AG09319 (cell line): ENCODE measurements around the gene CXCL12.

ENCODE experiments used
- DNase-seq: peaks from one replicate; pipeline ENCODE4 v3.0.0-alpha.2; 2010; ENCODE audit warnings: low read depth; ENCODE audit errors: extremely low read depth
- TF ChIP-seq, protein P1 (sequence below): IDR thresholded peaks from 2 replicates; pipeline ENCODE4 v1.5.1; 2011; ENCODE audit warnings: low read depth, mild to moderate bottlenecking, inconsistent platforms, low read length, moderate library complexity

The CXCL12 gene

DNA sequence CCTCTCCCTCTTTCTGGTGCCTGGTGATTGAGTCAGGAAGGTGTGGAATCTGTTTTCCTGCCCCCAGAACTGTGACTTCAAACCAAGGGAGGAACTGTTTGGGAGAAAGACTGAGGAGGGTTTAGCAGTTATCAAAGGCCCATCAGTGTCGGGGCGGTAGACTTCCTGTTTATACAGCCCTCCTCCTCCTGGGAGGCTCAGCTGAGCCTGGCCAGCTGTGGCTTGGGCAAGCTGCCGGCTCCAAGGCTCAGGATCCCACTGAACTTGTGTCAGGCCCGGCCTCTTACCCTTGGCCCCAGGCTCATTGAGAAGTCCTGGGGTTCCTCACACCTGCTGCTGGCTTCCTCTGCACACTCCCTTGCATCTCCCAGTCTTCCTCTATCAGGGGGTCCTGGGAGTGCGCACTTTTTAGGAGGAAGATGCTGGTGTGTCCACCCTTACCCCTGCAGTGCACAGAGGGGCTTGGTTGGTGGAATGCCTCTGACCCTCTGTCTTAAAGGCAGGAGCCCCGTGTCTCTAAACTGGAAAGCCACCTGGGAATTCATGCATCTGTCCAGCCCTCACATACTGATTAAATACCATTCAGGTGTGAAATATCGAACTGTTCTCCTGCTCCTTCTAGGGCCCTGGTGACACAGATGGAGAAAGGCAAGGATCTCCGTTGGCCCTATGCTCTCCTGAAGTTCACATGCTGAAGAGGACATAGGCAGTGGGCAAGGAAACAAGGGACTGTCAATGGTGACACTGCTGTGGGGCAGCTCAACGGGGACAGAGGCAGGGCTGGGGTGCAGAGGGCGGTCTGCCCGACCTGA, 32.4 kb downstream of the CXCL12 start:
- TF ChIP-seq, protein P1, sequence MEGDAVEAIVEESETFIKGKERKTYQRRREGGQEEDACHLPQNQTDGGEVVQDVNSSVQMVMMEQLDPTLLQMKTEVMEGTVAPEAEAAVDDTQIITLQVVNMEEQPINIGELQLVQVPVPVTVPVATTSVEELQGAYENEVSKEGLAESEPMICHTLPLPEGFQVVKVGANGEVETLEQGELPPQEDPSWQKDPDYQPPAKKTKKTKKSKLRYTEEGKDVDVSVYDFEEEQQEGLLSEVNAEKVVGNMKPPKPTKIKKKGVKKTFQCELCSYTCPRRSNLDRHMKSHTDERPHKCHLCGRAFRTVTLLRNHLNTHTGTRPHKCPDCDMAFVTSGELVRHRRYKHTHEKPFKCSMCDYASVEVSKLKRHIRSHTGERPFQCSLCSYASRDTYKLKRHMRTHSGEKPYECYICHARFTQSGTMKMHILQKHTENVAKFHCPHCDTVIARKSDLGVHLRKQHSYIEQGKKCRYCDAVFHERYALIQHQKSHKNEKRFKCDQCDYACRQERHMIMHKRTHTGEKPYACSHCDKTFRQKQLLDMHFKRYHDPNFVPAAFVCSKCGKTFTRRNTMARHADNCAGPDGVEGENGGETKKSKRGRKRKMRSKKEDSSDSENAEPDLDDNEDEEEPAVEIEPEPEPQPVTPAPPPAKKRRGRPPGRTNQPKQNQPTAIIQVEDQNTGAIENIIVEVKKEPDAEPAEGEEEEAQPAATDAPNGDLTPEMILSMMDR: no peak
- DNase-seq: no peak

- DNase-seq: no peak
- TF ChIP-seq, protein P1: no peak
Measured at GRCh38 chr10:44348496-44348895, 36.4 kb downstream of the CXCL12 start.

DNA sequence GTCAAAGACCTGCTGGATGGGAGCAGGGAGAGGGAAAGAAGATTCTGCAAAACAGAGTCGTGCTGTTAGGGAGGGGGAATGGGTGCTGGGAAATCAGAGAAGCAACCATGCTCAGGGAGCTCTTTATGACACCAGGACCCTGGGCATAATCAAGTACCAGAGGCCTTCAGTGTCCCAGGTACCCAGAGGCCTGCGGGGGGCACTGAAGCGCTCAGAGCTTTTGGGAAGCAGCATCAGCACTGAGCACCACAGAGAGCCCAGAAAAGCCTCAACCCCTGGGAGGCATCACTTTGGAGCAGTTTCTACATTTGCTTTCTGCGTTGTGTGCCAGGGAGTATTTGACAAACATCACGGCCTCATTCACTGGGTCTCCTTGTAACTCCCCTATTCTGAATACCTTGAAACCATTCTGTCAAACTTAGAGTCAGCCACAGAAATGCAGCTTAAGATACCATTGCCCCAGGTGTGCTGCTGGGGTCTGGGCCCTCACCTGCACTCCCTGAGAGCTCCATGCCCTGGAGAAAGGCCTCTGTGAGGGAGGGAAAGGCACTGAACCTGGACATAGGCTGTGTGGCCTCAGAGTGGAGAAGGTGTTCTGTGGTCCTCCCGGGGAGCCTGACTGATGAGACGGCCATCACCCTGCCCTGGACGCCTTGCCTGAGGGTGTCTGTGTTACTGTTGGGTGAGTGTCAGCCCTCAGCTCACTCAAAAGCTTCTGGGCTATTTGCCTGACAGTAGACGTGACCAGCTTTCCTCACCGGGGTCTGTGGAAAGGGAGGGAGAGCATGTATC, 37.1 kb downstream of the CXCL12 start:
- no peak for DNase-seq
- TF ChIP-seq, protein P1: no peak

- DNase-seq: no peak
- TF ChIP-seq, protein P1: no peak
Measured at GRCh38 chr10:44344727-44345126, 40.2 kb downstream of the CXCL12 start.

DNA sequence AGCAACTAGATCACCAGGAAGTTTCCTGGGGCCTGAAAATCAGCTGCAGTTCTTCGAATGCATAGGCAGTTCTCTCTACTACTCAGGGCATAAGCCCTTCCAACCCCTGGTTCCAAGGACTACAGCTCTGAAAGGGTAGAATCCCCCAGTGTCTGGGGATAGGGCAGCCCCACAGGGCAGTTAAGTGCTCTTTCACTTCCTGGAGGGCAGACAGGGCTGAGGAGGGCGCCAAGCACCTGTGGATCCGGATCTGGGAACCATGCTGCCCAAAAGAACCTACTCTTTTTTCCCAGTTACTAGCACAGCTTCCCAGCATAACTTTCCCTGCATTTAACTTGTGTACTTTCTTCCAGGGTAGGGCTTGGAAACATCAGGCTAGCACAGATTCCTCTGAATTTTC, 41.1 kb downstream of the CXCL12 start:
- DNase-seq: no peak
- TF ChIP-seq, protein P1: no peak; the same call in 1 of the 2 replicates

- DNase-seq: no peak
- TF ChIP-seq, protein P1: no peak
Measured at GRCh38 chr10:44341886-44342285, 43.0 kb downstream of the CXCL12 start.

- no peak for DNase-seq
Measured at GRCh38 chr10:44340557-44340956, 44.3 kb downstream of the CXCL12 start.

More at GRCh38 chr10:44340557-44340956, 44.3 kb downstream of the CXCL12 start:
- TF ChIP-seq, protein P1: no peak
